WI38 (cell line): ENCODE data around the gene LGI4.

Experiments
- H3K4me3 ChIP-seq: 2 replicates; pipeline ENCODE4 v1.5.1; 2011; ENCODE audit warnings: low read depth, mild to moderate bottlenecking, control low read depth, low read length
- TF ChIP-seq, protein P1 (sequence below): IDR thresholded peaks from 2 replicates; pipeline ENCODE4 v1.5.1; 2012; ENCODE audit warnings: low read depth, mild to moderate bottlenecking, control low read depth, low read length

LGI4 gene

GRCh38 chr19:35077411-35078223 lies 57.2 kb downstream of the LGI4 start:
- TF ChIP-seq, protein P1, sequence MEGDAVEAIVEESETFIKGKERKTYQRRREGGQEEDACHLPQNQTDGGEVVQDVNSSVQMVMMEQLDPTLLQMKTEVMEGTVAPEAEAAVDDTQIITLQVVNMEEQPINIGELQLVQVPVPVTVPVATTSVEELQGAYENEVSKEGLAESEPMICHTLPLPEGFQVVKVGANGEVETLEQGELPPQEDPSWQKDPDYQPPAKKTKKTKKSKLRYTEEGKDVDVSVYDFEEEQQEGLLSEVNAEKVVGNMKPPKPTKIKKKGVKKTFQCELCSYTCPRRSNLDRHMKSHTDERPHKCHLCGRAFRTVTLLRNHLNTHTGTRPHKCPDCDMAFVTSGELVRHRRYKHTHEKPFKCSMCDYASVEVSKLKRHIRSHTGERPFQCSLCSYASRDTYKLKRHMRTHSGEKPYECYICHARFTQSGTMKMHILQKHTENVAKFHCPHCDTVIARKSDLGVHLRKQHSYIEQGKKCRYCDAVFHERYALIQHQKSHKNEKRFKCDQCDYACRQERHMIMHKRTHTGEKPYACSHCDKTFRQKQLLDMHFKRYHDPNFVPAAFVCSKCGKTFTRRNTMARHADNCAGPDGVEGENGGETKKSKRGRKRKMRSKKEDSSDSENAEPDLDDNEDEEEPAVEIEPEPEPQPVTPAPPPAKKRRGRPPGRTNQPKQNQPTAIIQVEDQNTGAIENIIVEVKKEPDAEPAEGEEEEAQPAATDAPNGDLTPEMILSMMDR = no peak

DNA sequence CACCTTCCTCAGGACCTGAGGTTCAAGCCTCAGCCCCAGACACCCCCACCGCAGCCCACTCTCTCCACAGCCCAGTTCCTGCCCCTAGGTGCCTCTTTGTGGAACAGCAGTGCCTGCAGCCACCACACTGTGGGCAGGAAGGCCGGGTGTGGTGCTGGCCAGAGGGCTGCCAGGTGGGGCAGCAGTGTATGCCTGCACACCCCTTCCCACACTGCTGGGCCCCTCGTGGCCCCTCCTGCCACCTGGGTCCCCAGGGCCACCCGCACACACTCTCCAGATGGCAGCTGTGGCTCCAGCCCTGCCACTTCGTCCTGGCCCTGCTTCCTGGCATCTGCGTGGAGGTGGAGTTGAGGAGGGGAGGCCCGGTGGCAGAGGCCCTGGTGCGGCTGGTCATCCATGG lies 58.2 kb downstream of the LGI4 start:
- TF ChIP-seq, protein P1 = no peak
- H3K4me3 ChIP-seq = no peak overlapping the region

More at GRCh38 chr19:35077411-35078223, 57.2 kb downstream of the LGI4 start:
- no peak overlapping the region for H3K4me3 ChIP-seq

- H3K4me3 ChIP-seq = no peak overlapping the region
- TF ChIP-seq, protein P1 = no peak
Measured at GRCh38 chr19:35076026-35076370, 58.9 kb downstream of the LGI4 start.

- TF ChIP-seq, protein P1 = no peak
- no peak overlapping the region for H3K4me3 ChIP-seq
Measured at GRCh38 chr19:35075202-35076025, 59.4 kb downstream of the LGI4 start.
